VCaP (cell line): ENCODE data around the gene TRIO.

Experiments
- H3K27ac ChIP-seq: fragments of 450-650 bp; 2 replicates; pipeline ENCODE4 v1.5.1; 2017
- TF ChIP-seq, protein P1 (sequence below): fragments of 450-650 bp; conservative IDR thresholded peaks from 2 replicates; pipeline ENCODE4 v1.5.1; 2017; ENCODE audit warnings: mild to moderate bottlenecking, moderate library complexity

Gene TRIO

DNA sequence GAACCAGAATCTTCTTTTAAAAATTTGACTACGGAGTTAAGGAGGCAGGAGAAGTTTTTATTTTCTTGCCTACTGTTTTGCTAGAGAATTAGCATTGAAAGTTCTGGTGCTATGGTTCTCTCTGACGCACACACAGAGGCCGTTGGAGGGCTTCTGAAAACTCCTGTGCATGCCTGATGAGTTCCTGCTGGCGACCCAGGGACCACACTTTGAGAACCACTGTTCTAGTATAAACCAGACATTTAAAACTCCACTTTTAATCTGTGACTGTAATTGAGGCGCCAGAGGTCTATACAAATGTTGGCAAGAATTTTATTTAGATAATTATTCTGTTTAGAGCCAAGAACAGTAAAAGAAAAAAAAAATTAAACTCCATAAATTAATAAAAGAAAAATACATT is 338.9 kb downstream of the TRIO start:
- TF ChIP-seq, protein P1, sequence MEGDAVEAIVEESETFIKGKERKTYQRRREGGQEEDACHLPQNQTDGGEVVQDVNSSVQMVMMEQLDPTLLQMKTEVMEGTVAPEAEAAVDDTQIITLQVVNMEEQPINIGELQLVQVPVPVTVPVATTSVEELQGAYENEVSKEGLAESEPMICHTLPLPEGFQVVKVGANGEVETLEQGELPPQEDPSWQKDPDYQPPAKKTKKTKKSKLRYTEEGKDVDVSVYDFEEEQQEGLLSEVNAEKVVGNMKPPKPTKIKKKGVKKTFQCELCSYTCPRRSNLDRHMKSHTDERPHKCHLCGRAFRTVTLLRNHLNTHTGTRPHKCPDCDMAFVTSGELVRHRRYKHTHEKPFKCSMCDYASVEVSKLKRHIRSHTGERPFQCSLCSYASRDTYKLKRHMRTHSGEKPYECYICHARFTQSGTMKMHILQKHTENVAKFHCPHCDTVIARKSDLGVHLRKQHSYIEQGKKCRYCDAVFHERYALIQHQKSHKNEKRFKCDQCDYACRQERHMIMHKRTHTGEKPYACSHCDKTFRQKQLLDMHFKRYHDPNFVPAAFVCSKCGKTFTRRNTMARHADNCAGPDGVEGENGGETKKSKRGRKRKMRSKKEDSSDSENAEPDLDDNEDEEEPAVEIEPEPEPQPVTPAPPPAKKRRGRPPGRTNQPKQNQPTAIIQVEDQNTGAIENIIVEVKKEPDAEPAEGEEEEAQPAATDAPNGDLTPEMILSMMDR = no peak

DNA sequence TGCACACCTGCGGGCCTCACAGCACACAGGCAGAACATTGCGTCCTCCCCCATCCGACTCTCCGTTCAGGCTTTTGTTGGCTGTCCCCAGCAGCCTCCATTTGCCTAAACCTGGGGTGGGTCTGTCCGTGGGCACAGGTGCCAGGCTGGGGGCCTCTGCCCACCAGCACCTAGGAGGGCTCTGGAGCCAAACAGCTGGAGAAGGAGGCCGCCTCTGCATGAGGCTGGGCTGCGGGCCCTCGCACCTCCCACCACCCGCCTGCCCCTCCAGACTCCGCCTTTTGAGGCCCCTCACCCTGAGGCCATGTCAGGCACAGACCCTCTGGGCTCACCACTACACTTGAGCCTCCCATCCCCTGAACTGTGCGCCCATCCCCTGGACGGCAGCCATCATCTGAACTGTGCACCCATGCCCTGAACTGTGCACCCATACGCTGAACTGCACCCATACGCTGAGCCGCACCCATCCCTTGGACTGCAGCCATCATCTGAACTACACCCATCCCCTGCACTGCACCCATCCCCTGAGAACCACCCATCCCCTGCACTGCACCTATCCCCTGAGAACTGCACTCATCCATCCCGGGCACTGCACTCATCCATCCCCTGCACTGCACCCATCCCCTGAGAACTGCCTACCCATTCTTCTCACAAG is 340.5 kb downstream of the TRIO start:
- no peak overlapping the region for H3K27ac ChIP-seq
- TF ChIP-seq, protein P1 = no peak

More for the DNA sequence above, 338.9 kb downstream of the TRIO start:
- H3K27ac ChIP-seq = no peak overlapping the region

DNA sequence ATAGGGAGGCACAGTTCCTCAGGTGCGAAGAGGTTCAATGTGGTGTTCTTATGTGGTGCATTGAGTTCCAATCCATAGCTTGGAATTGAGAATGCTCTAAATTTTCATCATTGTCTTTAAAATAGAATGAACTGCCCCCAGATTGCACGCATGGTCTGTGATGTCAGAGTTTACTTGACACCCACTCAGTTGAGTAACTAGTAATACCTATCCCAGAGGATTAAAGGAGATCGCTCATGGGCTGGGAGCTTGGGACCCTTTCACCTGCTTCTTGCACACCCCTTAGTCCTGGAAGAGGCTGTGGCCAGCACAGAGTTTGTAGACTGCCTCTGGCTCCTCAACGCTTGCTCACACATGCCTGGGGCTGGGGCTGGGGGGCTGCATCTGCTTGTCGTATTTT is 343.3 kb downstream of the TRIO start:
- TF ChIP-seq, protein P1 = no peak
- no peak overlapping the region for H3K27ac ChIP-seq

DNA sequence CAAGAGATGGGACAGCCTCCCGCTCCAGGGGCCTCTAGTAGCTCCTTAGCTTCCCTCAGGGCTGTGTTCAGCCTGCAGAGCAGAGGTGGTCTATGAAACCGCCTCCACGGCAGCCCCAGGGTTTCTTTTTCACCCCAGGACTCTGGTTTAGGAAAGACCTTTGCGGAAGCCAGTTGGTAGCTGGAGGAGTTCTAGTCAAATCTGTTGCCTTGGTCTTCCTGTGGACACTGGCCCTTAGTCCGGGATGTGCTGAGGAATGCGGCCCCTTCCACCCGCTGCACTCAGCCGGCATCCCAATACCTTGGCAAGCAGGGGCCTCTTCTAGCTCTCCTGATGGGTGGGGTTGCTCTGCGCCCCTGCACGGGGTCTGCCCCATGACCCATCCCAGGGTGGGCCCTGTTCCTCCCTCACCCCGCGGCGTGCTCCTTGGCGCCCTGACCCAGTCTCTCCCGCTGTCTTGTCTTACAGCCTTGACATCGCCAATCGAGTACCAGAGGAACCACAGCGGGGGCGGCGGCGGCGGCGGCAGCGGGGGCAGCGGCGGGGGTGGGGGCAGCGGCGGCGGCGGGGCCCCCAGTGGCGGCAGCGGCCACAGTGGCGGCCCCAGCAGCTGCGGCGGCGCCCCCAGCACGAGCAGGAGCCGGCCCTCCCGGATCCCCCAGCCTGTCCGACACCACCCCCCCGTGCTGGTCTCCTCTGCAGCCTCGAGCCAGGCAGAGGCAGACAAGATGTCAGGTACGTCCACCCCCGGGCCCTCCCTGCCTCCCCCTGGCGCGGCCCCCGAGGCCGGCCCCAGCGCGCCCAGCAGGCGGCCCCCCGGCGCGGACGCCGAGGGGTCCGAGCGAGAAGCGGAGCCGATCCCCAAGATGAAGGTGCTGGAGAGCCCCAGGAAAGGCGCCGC is 344.1 kb downstream of the TRIO start:
- TF ChIP-seq, protein P1 = no peak
- H3K27ac ChIP-seq = no peak overlapping the region

DNA sequence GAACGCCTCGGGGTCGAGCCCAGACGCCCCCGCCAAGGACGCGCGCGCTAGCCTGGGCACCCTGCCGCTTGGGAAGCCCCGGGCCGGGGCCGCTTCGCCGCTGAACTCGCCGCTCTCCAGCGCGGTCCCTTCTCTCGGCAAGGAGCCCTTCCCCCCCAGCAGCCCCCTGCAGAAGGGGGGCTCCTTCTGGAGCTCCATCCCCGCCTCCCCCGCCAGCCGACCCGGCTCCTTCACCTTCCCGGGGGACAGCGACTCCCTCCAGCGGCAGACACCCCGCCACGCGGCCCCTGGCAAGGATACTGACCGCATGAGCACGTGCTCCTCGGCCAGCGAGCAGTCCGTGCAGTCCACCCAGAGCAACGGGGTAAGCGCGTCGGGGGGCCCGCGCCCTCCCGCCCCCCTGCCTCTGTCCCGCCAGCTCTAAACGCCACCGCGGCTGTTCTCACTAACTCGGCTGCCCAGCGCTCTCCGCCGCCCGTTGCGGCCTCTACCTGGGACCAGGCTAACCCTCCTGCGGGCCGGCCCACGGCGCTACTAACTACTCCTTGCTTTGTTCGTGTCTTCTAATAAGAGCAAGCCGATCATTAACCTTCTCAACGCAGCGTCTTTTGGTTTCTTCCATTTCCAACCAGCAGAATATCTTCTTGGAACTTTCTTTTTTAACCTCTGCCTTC is 344.9 kb downstream of the TRIO start:
- no peak overlapping the region for H3K27ac ChIP-seq
- TF ChIP-seq, protein P1 = no peak

DNA sequence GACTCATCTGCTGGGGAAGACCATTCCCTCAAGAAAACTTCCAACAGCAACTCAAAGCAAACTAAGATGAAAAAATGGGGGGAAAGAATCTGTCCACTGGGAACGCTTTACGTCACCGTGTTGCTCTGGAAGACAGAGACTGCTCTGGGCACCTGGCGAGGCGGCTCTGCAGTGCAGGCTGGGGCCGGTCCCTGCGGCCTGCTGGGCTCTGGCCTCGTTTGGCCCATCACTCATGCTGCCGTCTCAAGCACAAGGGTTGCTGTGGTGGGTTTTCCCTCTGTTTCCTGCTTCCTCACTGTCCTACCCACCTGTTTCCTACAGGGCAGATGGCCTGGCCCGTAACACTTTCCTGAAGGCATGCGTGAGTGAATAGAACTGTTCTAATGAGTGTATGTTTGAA is 345.6 kb downstream of the TRIO start:
- TF ChIP-seq, protein P1 = no peak
- H3K27ac ChIP-seq = peak overlapping the region; percentile 40

DNA sequence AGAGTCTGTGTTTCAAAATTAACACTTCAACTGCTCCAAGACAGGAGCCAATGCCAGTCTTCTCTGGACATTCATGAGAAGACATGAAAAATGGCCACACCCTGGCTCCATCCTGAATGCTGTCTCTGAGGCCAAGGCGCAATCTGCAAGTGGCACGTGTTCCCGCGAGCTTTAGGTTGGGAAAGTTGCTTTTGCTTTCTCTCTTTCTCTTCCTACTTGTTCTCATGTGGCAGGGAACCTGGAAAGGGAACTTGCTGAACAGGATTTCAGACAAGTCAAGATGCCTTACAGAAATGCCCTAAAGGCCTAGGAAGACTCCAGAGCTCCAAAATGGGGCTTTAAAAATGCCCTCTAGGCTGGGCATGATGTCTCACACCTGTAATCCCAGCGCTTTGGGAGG is 346.5 kb downstream of the TRIO start:
- peak overlapping the region; percentile 40 for H3K27ac ChIP-seq
- TF ChIP-seq, protein P1 = no peak
